H9 (cell line): ENCODE data around the gene ANGEL1. TPM values are rescaled to one million over a fixed set of nuclear protein-coding genes. Genes with fewer than 3 reads are reported as not detected.

Source experiments
- DNase-seq: peaks from one replicate; pipeline ENCODE4 v3.0.0-alpha.2; 2017
- H2AFZ ChIP-seq: one replicate; pipeline ENCODE4 v1.6.1; 2013; ENCODE audit warnings: mild to moderate bottlenecking, low read length, control low read depth, moderate library complexity
- H2AK5ac ChIP-seq: 2 replicates; pipeline ENCODE4 v1.6.1; 2013; ENCODE audit warnings: low read length, control low read depth, mixed read lengths; ENCODE audit not compliant: insufficient read length
- H2BK120ac ChIP-seq: one replicate; pipeline ENCODE4 v1.6.1; 2013; ENCODE audit warnings: low read depth, mild to moderate bottlenecking, low read length, control low read depth, inconsistent platforms; ENCODE audit not compliant: poor library complexity, severe bottlenecking
- H2BK12ac ChIP-seq: 2 replicates; pipeline ENCODE4 v1.6.1; 2013; ENCODE audit warnings: low read length, control low read depth, mixed read lengths, low read depth; ENCODE audit not compliant: insufficient read length
- H2BK15ac ChIP-seq: 2 replicates; pipeline ENCODE4 v1.6.1; 2013; ENCODE audit warnings: low read depth, low read length, control low read depth
- H2BK20ac ChIP-seq: one replicate; pipeline ENCODE4 v1.6.1; 2013; ENCODE audit warnings: low read depth, mild to moderate bottlenecking, low read length, control low read depth, inconsistent platforms; ENCODE audit not compliant: poor library complexity, severe bottlenecking
- H2BK5ac ChIP-seq: 2 replicates; pipeline ENCODE4 v1.6.1; 2013; ENCODE audit warnings: low read length, control low read depth, mixed read lengths; ENCODE audit not compliant: insufficient read length
- H3K14ac ChIP-seq: 2 replicates; pipeline ENCODE4 v1.6.1; 2013; ENCODE audit warnings: low read length, control low read depth; ENCODE audit not compliant: insufficient read depth
- H3K18ac ChIP-seq: 2 replicates; pipeline ENCODE4 v1.6.1; 2013; ENCODE audit warnings: low read depth, mild to moderate bottlenecking, mixed read lengths, low read length, control low read depth; ENCODE audit not compliant: insufficient read length
- H3K23ac ChIP-seq: 2 replicates; pipeline ENCODE4 v1.6.1; 2013; ENCODE audit warnings: low read length, control low read depth, mixed read lengths, low read depth; ENCODE audit not compliant: insufficient read length
- H3K23me2 ChIP-seq: 2 replicates; pipeline ENCODE4 v1.6.1; 2013; ENCODE audit warnings: low read depth, mild to moderate bottlenecking, mixed read lengths, low read length, control low read depth; ENCODE audit not compliant: insufficient read length, poor library complexity, severe bottlenecking
- H3K27ac ChIP-seq: 2 replicates; pipeline ENCODE4 v1.5.1; 2013; ENCODE audit warnings: low read length, control low read depth, mixed read lengths, low read depth; ENCODE audit not compliant: insufficient read length
- H3K27me3 ChIP-seq: 2 replicates; pipeline ENCODE4 v1.6.1; 2013; ENCODE audit warnings: low read length, control low read depth, inconsistent platforms; ENCODE audit not compliant: insufficient read depth
- H3K4ac ChIP-seq: 2 replicates; pipeline ENCODE4 v1.6.1; 2013; ENCODE audit warnings: low read depth, mild to moderate bottlenecking, control low read depth, inconsistent platforms, low read length, moderate library complexity
- H3K4me1 ChIP-seq: 2 replicates; pipeline ENCODE4 v1.6.1; 2013; ENCODE audit warnings: low read length, control low read depth, inconsistent platforms; ENCODE audit not compliant: insufficient read depth
- H3K4me2 ChIP-seq: 2 replicates; pipeline ENCODE4 v1.6.1; 2013; ENCODE audit warnings: low read length, control low read depth, mixed read lengths; ENCODE audit not compliant: insufficient read length, insufficient read depth
- H3K56ac ChIP-seq: 2 replicates; pipeline ENCODE4 v1.6.1; 2013; ENCODE audit warnings: low read depth, mild to moderate bottlenecking, mixed read lengths, low read length, control low read depth; ENCODE audit not compliant: insufficient read length
- H3K79me1 ChIP-seq: 2 replicates; pipeline ENCODE4 v1.6.1; 2013; ENCODE audit warnings: low read depth, mild to moderate bottlenecking, moderate library complexity, low read length, control low read depth, inconsistent platforms; ENCODE audit not compliant: insufficient read depth, poor library complexity, severe bottlenecking
- H3K79me2 ChIP-seq: 2 replicates; pipeline ENCODE4 v1.6.1; 2013; ENCODE audit warnings: low read length, control low read depth, inconsistent platforms; ENCODE audit not compliant: insufficient read depth
- H3K9ac ChIP-seq: 2 replicates; pipeline ENCODE4 v1.6.1; 2013; ENCODE audit warnings: low read length, control low read depth, mixed read lengths; ENCODE audit not compliant: insufficient read length; ENCODE audit errors: extremely low read depth
- H3K9me3 ChIP-seq: one replicate; pipeline ENCODE4 v1.6.1; 2013; ENCODE audit warnings: low read depth, low read length, inconsistent platforms; ENCODE audit not compliant: control insufficient read depth
- H3T11ph ChIP-seq: one replicate; pipeline ENCODE4 v1.6.1; 2013; ENCODE audit warnings: mild to moderate bottlenecking, low read length, control low read depth, inconsistent platforms
- H4K20me1 ChIP-seq: one replicate; pipeline ENCODE4 v1.6.1; 2013; ENCODE audit not compliant: control insufficient read depth, insufficient read length, insufficient read depth
- H4K5ac ChIP-seq: 2 replicates; pipeline ENCODE4 v1.6.1; 2013; ENCODE audit warnings: low read depth, mild to moderate bottlenecking, mixed read lengths, low read length, control low read depth; ENCODE audit not compliant: insufficient read length
- H4K8ac ChIP-seq: replicated peaks from 2 replicates; pipeline ENCODE4 v1.6.1; 2013; ENCODE audit warnings: low read length, control low read depth, mixed read lengths, low read depth; ENCODE audit not compliant: insufficient read length
- H4K91ac ChIP-seq: 2 replicates; pipeline ENCODE4 v1.6.1; 2013; ENCODE audit warnings: low read depth, mild to moderate bottlenecking, moderate library complexity, mixed read lengths, low read length, control low read depth; ENCODE audit not compliant: insufficient read length
- H3K27ac Mint-ChIP-seq, 3 experiments: 2 replicates in 2 of 3; 3 replicates in 1 of 3; pipeline ENCODE4 v1.8.0; 2020 to 2021; ENCODE audit warnings: mixed read lengths in 3 of 3, mild to moderate bottlenecking in 1 of 3, moderate library complexity in 1 of 3
- H3K27me3 Mint-ChIP-seq: 2 replicates; pipeline ENCODE4 v1.8.0; 2021; ENCODE audit warnings: low read depth, mild to moderate bottlenecking, moderate library complexity, mixed read lengths
- H3K36me3 Mint-ChIP-seq, 3 experiments: 2 replicates in 2 of 3; 3 replicates in 1 of 3; pipeline ENCODE4 v1.8.0; 2020 to 2021; ENCODE audit warnings: low read depth in 3 of 3, mixed read lengths in 3 of 3; ENCODE audit not compliant: insufficient read depth in 1 of 3
- H3K4me1 Mint-ChIP-seq, 2 experiments: 2 replicates each; pipeline ENCODE4 v1.8.0; 2020; ENCODE audit warnings: mixed read lengths in 2 of 2
- H3K4me3 Mint-ChIP-seq, 2 experiments: 2 replicates in 1 of 2; 3 replicates in 1 of 2; pipeline ENCODE4 v1.8.0; 2020 to 2021; ENCODE audit warnings: mild to moderate bottlenecking in 2 of 2, mixed read lengths in 2 of 2, moderate library complexity in 1 of 2
- H3K9me3 Mint-ChIP-seq, 2 experiments: 2 replicates in 1 of 2; 3 replicates in 1 of 2; pipeline ENCODE4 v1.8.0; 2020; ENCODE audit warnings: mild to moderate bottlenecking in 2 of 2, mixed read lengths in 2 of 2, moderate library complexity in 1 of 2
- CTCF ChIP-seq: fragments of 200-600 bp; sonication (generic); conservative IDR thresholded peaks from 3 replicates; pipeline ENCODE4 v1.8.0; 2021; ENCODE audit warnings: antibody characterized with exemption, mild to moderate bottlenecking
- WGBS: extraction: QIAGEN DNeasy Blood & Tissue Kit; methylation state at CpG from one replicate; pipeline ENCODE4 v1.1.7; 2013; ENCODE audit warnings: missing lambda C conversion rate, low lambda C conversion rate, mixed read lengths; ENCODE audit not compliant: insufficient read length; ENCODE audit errors: extremely low coverage; 5-methylcytosine and 5-hydroxymethylcytosine counted together
- total RNA-seq: library from RNA; stranded (reverse); gene quantifications from 2 replicates; pipeline ENCODE4 v1.2.1, GENCODE V29; 2021

The ANGEL1 gene
- total RNA-seq, 1 experiment from 2014 or later: 21.5 TPM

GRCh38 chr14:76765461-76765931 is 47.2 kb downstream of the ANGEL1 start:
- no peak overlapping the region for H3K56ac ChIP-seq
- H2BK20ac ChIP-seq: no peak overlapping the region
- Mint-ChIP-seq H3K4me3 (no peak overlapping the region), H3K4me1 (peaks cover 25 to 32% of the 10 kb centered on the region in 2 experiments), H3K36me3 (peaks cover 0 to 5% (median 0%) of the 10 kb centered on the region in 3 experiments; a peak in 3 of 7 replicates), H3K27ac (no peak overlapping the region), H3K27me3 (peaks cover 49% of the 10 kb centered on the region), H3K9me3 (no peaks in the 10 kb centered on the region; a peak in 1 of 5 replicates)
- no peak overlapping the region for H3K4ac ChIP-seq
- no peak overlapping the region for H3K23ac ChIP-seq
- H3K27ac ChIP-seq: no peak overlapping the region
- H3K23me2 ChIP-seq: peaks cover 14% of the 10 kb centered on the region
- peaks cover 7% of the 10 kb centered on the region; the same call in 1 of the 2 replicates for H3K4me1 ChIP-seq
- no peaks in the 10 kb centered on the region for H3K79me1 ChIP-seq
- no peak overlapping the region for H4K5ac ChIP-seq
- H3K14ac ChIP-seq: no peak overlapping the region
- no peak overlapping the region for H3K4me2 ChIP-seq
- no peak overlapping the region for H2BK120ac ChIP-seq
- no peaks in the 10 kb centered on the region for H4K20me1 ChIP-seq
- DNase-seq: no peak
- H3K9ac ChIP-seq: no peak overlapping the region
- H2AK5ac ChIP-seq: no peak overlapping the region
- no peak overlapping the region for H3T11ph ChIP-seq
- H3K9me3 ChIP-seq: no peaks in the 10 kb centered on the region
- no peak overlapping the region for H2BK5ac ChIP-seq
- no peak overlapping the region for H2AFZ ChIP-seq
- H3K79me2 ChIP-seq: no peaks in the 10 kb centered on the region
- H4K8ac ChIP-seq: no peak overlapping the region
- no peak overlapping the region for H3K18ac ChIP-seq
- H2BK12ac ChIP-seq: no peak overlapping the region
- H4K91ac ChIP-seq: no peak overlapping the region
- WGBS: no CpG with 5 or more reads among the region's 6 CpGs
- peaks cover 18% of the 10 kb centered on the region for H3K27me3 ChIP-seq
- no peak overlapping the region for H2BK15ac ChIP-seq
- TF ChIP-seq CTCF: no peak
